BLaER1 (cell line): ENCODE results near the gene NT5C1A.

Experiments used
- H3K27ac ChIP-seq: shearing (Covaris generic); formaldehyde crosslinking; 2 replicates; pipeline ENCODE4 v1.8.1; 2022
- H3K27me3 ChIP-seq: shearing (Covaris generic); formaldehyde crosslinking; 2 replicates; pipeline ENCODE4 v1.8.1; 2022
- H3K36me3 ChIP-seq: shearing (Covaris generic); formaldehyde crosslinking; 2 replicates; pipeline ENCODE4 v1.8.1; 2022
- H3K4me1 ChIP-seq: shearing (Covaris generic); formaldehyde crosslinking; 2 replicates; pipeline ENCODE4 v1.8.1; 2022
- H3K4me2 ChIP-seq: shearing (Covaris generic); formaldehyde crosslinking; 2 replicates; pipeline ENCODE4 v1.8.1; 2022
- H3K4me3 ChIP-seq: shearing (Covaris generic); formaldehyde crosslinking; 2 replicates; pipeline ENCODE4 v1.8.1; 2022
- H3K9ac ChIP-seq: shearing (Covaris generic); formaldehyde crosslinking; 2 replicates; pipeline ENCODE4 v1.8.1; 2022
- H3K9me3 ChIP-seq: shearing (Covaris generic); formaldehyde crosslinking; 2 replicates; pipeline ENCODE4 v1.8.1; 2022
- H4K20me1 ChIP-seq: shearing (Covaris generic); formaldehyde crosslinking; 2 replicates; pipeline ENCODE4 v1.8.1; 2022
- Cebpa-rat ChIP-seq: shearing (Covaris generic); IDR thresholded peaks from 2 replicates; pipeline ENCODE4 v1.8.1; 2022

The NT5C1A gene

DNA sequence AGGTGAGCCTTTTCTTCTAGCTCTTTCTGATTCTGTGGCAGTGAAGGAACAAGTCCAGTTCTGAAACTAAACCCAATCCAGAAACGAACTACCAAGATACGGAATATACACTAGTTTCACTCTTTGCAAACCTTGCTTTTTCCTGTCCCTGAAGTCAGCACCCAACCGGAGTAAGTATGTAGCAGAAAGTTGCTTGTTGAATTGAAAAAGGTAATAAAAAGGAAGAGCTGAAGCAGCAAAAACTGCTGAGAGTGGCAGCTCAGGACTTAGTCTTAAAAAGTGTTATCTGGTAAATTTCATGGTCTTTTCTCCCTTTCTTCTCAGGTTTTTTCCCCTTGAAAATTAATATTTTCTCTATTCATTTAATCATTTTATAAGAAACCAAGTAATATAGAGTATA lies 9.4 kb upstream of the NT5C1A start:
- Histone ChIP-seq H3K27me3 (no peaks in the 10 kb centered on the region), H3K4me2 (no peak overlapping the region), H3K4me3 (no peak overlapping the region), H3K4me1 (no peaks in the 10 kb centered on the region), H4K20me1 (no peaks in the 10 kb centered on the region), H3K9me3 (no peaks in the 10 kb centered on the region), H3K27ac (no peak overlapping the region), H3K9ac (no peak overlapping the region), H3K36me3 (no peaks in the 10 kb centered on the region)
- no peak for TF ChIP-seq Cebpa-rat

DNA sequence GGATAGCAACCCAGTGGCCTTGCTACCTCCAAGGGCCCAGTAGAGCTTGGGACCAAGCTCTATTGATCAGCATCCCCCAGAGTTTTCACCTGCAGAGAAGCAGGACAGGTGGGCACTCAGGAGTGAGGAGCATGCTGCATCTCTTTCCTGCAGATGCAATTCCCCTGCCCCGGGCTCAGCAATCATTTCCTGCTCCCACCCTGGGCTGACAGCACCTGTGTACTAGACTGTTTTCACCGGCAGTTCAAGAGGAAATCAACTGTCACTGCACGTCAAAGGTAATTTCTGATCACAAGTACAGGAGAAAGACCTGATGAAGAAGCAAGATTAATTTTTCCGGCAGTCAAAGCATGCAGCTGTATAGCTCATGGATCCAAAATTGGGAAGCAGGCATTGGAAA lies 8.8 kb upstream of the NT5C1A start:
- H3K9me3 ChIP-seq, result no peaks in the 10 kb centered on the region
- no peak overlapping the region for H3K27ac ChIP-seq
- H3K27me3 ChIP-seq, result no peaks in the 10 kb centered on the region

DNA sequence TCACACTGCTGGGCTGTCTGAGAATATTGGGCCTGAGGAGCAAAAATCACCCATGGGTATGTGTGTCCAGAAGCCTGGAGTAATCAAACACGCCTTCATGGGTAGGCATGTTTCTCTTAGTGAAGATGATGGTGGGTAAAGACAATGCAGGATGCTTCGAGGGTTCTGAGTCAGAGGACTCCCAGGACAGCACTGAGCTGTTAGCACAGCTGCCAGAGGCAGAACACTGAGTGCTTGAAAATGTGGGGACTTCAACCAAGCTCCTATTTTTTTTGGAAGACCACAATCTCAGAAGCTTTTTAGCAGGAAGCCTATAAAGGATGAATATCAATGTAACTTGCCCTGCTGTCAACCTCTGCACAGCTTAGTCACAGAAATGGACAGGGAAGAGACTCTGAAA lies 7.9 kb upstream of the NT5C1A start:
- no peak overlapping the region for H3K4me3 ChIP-seq
- H3K9me3 ChIP-seq, result no peaks in the 10 kb centered on the region
- H3K36me3 ChIP-seq, result no peaks in the 10 kb centered on the region
- no peak for TF ChIP-seq Cebpa-rat
- H4K20me1 ChIP-seq, result no peaks in the 10 kb centered on the region
- H3K27ac ChIP-seq, result no peak overlapping the region
- no peak overlapping the region for H3K9ac ChIP-seq
- H3K27me3 ChIP-seq, result no peaks in the 10 kb centered on the region
- no peaks in the 10 kb centered on the region for H3K4me1 ChIP-seq
- H3K4me2 ChIP-seq, result no peak overlapping the region

More for the DNA sequence above, 8.8 kb upstream of the NT5C1A start:
- no peaks in the 10 kb centered on the region for H3K4me1 ChIP-seq
- no peaks in the 10 kb centered on the region for H3K36me3 ChIP-seq
- no peaks in the 10 kb centered on the region for H4K20me1 ChIP-seq
- H3K9ac ChIP-seq, result no peak overlapping the region
- TF ChIP-seq Cebpa-rat, result no peak
- H3K4me2 ChIP-seq, result no peak overlapping the region
- H3K4me3 ChIP-seq, result no peak overlapping the region

DNA sequence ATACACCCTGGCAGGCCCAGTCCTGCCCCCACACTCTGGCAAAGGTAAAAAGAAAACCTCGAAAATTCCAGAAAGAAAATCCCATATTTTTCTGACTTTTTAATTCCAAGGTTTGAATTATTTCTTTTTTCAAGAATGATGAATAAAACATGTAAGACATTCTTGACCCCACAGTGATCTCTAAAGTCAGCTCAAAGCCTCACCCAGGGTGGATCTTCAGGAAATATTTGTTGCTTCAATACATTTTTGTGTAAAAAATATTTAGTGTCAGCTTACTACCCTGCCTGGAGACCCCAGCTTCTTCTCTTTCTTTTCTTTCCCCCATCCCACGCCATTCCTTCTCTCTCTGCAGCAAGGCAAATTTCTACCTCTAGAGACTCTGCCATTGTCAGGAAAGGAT lies 7.0 kb upstream of the NT5C1A start:
- Histone ChIP-seq H3K9me3 (no peaks in the 10 kb centered on the region), H4K20me1 (no peaks in the 10 kb centered on the region), H3K9ac (no peak overlapping the region), H3K27me3 (no peaks in the 10 kb centered on the region), H3K36me3 (no peaks in the 10 kb centered on the region), H3K4me2 (no peak overlapping the region), H3K4me1 (peaks cover 7% of the 10 kb centered on the region), H3K27ac (no peak overlapping the region), H3K4me3 (no peak overlapping the region)
- TF ChIP-seq Cebpa-rat, result no peak

DNA sequence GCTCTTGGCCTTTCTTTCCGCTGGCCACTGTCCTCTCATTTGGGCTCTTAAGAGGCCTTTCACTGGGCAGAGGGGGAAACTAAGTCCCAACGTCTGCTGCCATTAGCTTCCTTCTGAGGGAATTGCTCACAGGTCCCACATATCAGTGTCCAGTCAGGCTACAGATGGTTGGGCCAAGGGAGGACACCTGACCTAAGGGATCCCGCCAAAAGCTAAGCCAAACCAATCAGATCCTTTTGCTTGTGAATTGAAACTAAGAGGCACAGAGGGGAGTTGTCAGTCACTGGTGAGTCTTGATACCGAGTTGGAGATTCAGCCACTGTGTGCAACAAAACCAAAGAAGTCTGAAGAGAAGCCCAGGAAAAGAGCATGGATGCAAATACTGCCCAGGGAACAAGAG lies 5.7 kb upstream of the NT5C1A start:
- no peaks in the 10 kb centered on the region for H3K9me3 ChIP-seq
- TF ChIP-seq Cebpa-rat, result no peak
- H3K4me3 ChIP-seq, result no peak overlapping the region
- no peaks in the 10 kb centered on the region for H3K27me3 ChIP-seq
- H3K36me3 ChIP-seq, result no peaks in the 10 kb centered on the region
- no peak overlapping the region for H3K9ac ChIP-seq
- H3K27ac ChIP-seq, result no peak overlapping the region
- H4K20me1 ChIP-seq, result no peaks in the 10 kb centered on the region
- H3K4me2 ChIP-seq, result no peak overlapping the region
- H3K4me1 ChIP-seq, result peaks cover 11% of the 10 kb centered on the region

DNA sequence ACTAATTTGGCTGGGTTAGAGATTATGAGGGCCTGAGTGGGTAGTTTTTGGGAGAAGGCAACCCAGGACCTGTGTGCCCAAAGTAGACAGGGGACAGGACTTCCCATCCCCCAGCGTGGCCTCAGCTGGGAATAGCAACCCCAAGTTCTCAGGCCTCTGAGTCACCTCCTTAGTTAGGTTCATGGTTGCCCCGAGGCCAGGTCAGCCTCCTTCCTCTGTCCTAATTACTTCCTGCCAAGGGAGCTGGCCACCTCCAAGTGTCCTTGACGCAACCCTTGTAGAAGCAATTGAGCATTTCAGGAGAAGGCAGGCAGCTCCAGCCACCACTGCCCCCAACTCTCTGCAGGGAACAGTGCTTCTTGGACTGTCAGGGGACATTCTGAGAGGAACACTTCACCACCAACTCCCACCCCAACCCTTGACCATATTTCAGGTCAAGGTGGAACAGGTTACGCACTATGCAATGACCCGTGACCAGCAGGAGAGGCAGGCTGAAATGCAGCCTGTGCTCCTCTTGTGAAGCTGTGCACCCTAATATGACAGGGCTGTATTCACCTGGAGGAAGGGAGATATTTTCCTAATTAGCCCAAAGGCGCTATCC lies 5.1 kb upstream of the NT5C1A start:
- peaks cover 17% of the 10 kb centered on the region for H3K4me1 ChIP-seq
- no peak overlapping the region for H3K27ac ChIP-seq
- H3K4me2 ChIP-seq, result no peak overlapping the region
- peaks cover 4% of the 10 kb centered on the region for H3K27me3 ChIP-seq
- no peaks in the 10 kb centered on the region for H4K20me1 ChIP-seq
- no peak overlapping the region for H3K9ac ChIP-seq
- H3K4me3 ChIP-seq, result no peak overlapping the region
- TF ChIP-seq Cebpa-rat, result no peak
- H3K9me3 ChIP-seq, result no peaks in the 10 kb centered on the region
- no peaks in the 10 kb centered on the region for H3K36me3 ChIP-seq

DNA sequence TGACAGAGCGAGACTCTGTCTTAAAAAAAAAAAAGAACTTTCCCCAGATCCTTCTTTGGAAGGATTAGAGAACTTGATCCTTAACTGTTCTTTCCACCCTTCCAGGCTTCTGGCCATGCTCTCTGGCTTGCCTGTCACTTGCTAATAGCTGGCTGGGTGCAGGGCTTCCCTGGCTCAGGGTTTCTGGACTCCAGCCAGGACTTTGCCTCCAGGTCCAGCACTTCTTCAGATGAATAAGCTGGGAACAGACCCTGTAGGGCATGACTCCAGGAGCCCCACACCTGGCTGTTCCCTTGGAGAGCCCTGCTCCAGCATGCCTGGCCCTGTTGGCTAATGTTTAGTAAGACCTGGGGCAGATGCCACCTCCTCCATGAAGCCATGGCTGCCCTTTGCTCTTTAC lies 3.3 kb upstream of the NT5C1A start:
- no peak for TF ChIP-seq Cebpa-rat
- Histone ChIP-seq H3K36me3 (no peaks in the 10 kb centered on the region), H3K27ac (no peak overlapping the region), H3K27me3 (peaks cover 22% of the 10 kb centered on the region), H3K4me2 (no peak overlapping the region), H3K9me3 (no peaks in the 10 kb centered on the region), H3K4me3 (no peak overlapping the region), H3K9ac (no peak overlapping the region), H3K4me1 (peaks cover 31% of the 10 kb centered on the region), H4K20me1 (no peaks in the 10 kb centered on the region)

DNA sequence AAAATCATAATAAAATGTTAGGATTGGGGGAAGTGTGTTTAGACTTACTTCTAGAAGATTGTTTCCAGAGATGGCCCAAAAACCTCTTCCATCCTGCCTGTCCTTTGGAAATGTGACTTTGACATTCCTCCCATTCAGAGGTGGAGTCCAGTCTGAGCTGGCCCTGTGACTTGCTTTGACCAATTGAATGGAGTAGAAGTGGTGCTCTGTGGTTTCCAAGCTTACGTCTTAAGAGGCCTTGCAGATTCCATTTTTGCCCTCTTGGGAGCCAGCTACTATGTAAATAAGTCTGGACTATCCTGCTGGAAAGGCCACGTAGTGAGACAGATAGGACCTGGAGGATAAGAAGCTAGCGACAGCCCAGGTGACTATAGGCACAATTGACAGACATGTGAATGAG lies 1.3 kb upstream of the NT5C1A start:
- Histone ChIP-seq H3K9ac (no peak overlapping the region), H3K36me3 (no peaks in the 10 kb centered on the region), H3K4me2 (no peak overlapping the region), H3K27me3 (peaks cover 22% of the 10 kb centered on the region), H3K9me3 (no peaks in the 10 kb centered on the region), H3K4me1 (peaks cover 31% of the 10 kb centered on the region), H3K27ac (no peak overlapping the region), H3K4me3 (no peak overlapping the region), H4K20me1 (no peaks in the 10 kb centered on the region)
- TF ChIP-seq Cebpa-rat, result no peak

DNA sequence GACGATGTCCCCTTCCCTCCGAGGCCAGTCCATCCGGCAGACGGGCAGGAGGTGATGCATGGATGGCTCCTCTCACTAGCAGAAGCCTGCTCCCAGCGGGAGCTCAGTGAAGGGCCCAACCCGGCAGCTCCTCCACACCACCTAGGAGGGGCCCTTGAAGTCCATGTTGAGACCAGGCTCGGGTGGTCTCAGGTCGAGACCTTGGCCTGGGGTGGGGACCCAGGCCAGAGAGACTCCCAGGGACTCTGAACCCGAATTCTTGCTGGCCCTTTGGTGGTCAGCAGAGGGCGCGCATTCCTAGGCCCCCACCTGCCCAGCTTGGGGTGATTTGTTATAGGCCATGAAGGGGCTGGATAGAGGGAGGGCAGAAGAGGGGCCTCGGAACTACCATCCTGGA lies 642 bp upstream of the NT5C1A start:
- Histone ChIP-seq H4K20me1 (no peaks in the 10 kb centered on the region), H3K9ac (peak overlapping the region; percentile 78; the same call in 1 of the 2 replicates), H3K27ac (no peak overlapping the region), H3K27me3 (peaks cover 22% of the 10 kb centered on the region), H3K9me3 (no peaks in the 10 kb centered on the region), H3K4me3 (peak overlapping the region; percentile 72), H3K36me3 (no peaks in the 10 kb centered on the region), H3K4me2 (peak overlapping the region; percentile 94), H3K4me1 (peaks cover 31% of the 10 kb centered on the region)
- no peak for TF ChIP-seq Cebpa-rat

DNA sequence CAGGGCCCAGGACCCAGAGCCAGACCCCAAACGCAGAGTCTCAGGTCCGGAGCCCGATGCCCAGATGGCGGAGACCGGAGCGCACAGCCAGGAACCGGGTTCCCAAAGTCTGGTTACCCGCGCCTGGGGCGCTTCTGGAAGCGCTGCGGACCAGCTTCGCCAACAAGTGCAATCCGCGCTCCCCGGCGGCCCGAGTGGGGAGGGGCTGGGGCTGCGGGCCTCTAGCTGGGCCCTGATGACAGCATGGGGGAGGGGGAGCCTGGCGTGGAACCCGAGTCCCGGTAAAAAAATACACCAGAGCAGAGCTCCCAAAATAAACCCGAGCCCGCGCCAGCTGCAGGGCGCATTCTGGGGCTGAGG lies 494 bp downstream of the NT5C1A start:
- TF ChIP-seq Cebpa-rat, result no peak
- Histone ChIP-seq H4K20me1 (no peaks in the 10 kb centered on the region), H3K9ac (peak overlapping the region; percentile 78), H3K4me3 (peak overlapping the region; percentile 72), H3K4me1 (peaks cover 31% of the 10 kb centered on the region), H3K27ac (peak overlapping the region; percentile 41; the same call in 1 of the 2 replicates), H3K36me3 (no peaks in the 10 kb centered on the region), H3K4me2 (peak overlapping the region; percentile 94), H3K9me3 (no peaks in the 10 kb centered on the region), H3K27me3 (peaks cover 22% of the 10 kb centered on the region)

DNA sequence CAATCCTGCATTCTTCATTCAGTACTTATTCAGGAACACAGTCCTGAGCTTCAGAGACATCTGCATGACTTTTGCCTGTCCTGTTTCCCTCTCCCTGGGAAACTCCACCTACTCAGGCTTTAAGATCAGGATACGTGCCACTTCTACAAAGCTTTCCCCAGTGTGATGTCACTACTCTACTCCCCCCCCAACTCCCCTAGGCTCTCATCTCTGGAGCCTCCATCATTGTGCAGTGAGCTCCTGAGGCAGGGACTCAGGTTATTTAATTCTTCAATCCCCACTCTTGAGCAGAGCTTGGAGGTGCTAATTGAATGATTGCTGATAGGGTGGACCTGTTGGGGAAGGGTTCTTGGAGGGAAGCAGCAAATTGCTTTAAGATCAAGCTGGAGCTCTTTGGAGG lies 1.2 kb downstream of the NT5C1A start:
- H4K20me1 ChIP-seq, result no peaks in the 10 kb centered on the region
- no peaks in the 10 kb centered on the region for H3K9me3 ChIP-seq
- no peaks in the 10 kb centered on the region for H3K36me3 ChIP-seq
- peaks cover 22% of the 10 kb centered on the region for H3K27me3 ChIP-seq
- H3K4me3 ChIP-seq, result no peak overlapping the region
- no peak overlapping the region for H3K27ac ChIP-seq
- H3K9ac ChIP-seq, result no peak overlapping the region
- no peak for TF ChIP-seq Cebpa-rat
- H3K4me2 ChIP-seq, result peak overlapping the region; percentile 94
- H3K4me1 ChIP-seq, result peaks cover 31% of the 10 kb centered on the region
